Retina (tissue), 1 donor: ENCODE measurements around the gene CEP72.
"Not testable (repeated sequence)": the region's sequence is repeated elsewhere in the genome, so short reads cannot be mapped to it uniquely, and the experiment has no call there.

Experiments
- DNase-seq: peaks from one replicate; pipeline ENCODE4 v3.0.0-alpha.2; 2016

Gene CEP72

GRCh38 chr5:620152-620551 is 8.0 kb downstream of the CEP72 start:
- no peak for DNase-seq

- DNase-seq = no peak
Observed at GRCh38 chr5:620586-621180, 8.5 kb downstream of the CEP72 start.

GRCh38 chr5:621341-621761 is 9.2 kb downstream of the CEP72 start:
- no peak for DNase-seq

- DNase-seq = no peak
Observed at GRCh38 chr5:622359-622758, 10.2 kb downstream of the CEP72 start.

- DNase-seq = no peak
Observed at GRCh38 chr5:622946-623522, 10.9 kb downstream of the CEP72 start.

GRCh38 chr5:623531-623930 is 11.4 kb downstream of the CEP72 start:
- DNase-seq = no peak

GRCh38 chr5:624118-624950 is 12.2 kb downstream of the CEP72 start:
- no peak for DNase-seq

- no peak for DNase-seq
Observed at GRCh38 chr5:624951-625230, 12.8 kb downstream of the CEP72 start.

GRCh38 chr5:625516-625915 is 13.4 kb downstream of the CEP72 start:
- no peak for DNase-seq

GRCh38 chr5:626850-627249 is 14.7 kb downstream of the CEP72 start:
- no peak for DNase-seq

GRCh38 chr5:627840-628239 is 15.7 kb downstream of the CEP72 start:
- DNase-seq = no peak

- not testable (repeated sequence) for DNase-seq
Observed at GRCh38 chr5:628351-629205, 16.4 kb downstream of the CEP72 start.

- DNase-seq = peak; percentile 30
Observed at GRCh38 chr5:633501-633955, 21.4 kb downstream of the CEP72 start.

- no peak for DNase-seq
Observed at GRCh38 chr5:634191-634590, 22.1 kb downstream of the CEP72 start.

- DNase-seq = no peak
Observed at GRCh38 chr5:635306-636055, 23.3 kb downstream of the CEP72 start.

- DNase-seq = no peak
Observed at GRCh38 chr5:636951-637350, 24.8 kb downstream of the CEP72 start.

- no peak for DNase-seq
Observed at GRCh38 chr5:637581-638450, 25.7 kb downstream of the CEP72 start.

GRCh38 chr5:638501-639252 is 26.5 kb downstream of the CEP72 start:
- DNase-seq = no peak

- no peak for DNase-seq
Observed at GRCh38 chr5:639253-639530, 27.1 kb downstream of the CEP72 start.

- no peak for DNase-seq
Observed at GRCh38 chr5:639584-640213, 27.6 kb downstream of the CEP72 start.
